ENCODE data around the gene CDADC1. TPM values are rescaled to one million over a fixed set of nuclear protein-coding genes. Genes with fewer than 3 reads are reported as not detected.

CDADC1 gene
- total RNA-seq, 1 donor from 2014 or later: 11.4 TPM

DNA sequence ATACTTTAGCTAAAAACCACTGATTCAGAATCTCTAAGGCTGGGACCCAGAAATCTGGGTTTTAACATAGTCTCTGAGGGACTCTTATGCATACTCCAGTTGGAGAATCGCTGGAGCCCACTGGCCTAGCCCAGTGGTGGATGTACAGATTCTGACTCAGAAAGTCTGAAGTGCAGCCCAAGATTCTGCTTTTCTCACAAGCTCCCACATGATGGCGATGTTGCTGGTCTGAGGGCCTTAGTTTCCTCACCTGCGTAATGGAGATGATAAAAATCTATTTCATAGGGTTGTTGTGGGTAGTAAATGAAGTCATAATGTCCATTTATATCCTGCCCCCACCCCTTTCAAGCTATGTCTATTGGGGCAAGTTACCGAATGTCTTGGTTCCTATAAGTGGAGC, 7.7 kb upstream of the CDADC1 start:
- Histone ChIP-seq H3K4me3 (no peak overlapping the region), H3K27me3 (ENCODE audit: low read depth) (no peaks in the 10 kb centered on the region), H3K27ac (replicated peaks) (no peak overlapping the region), H3K36me3 (no peaks in the 10 kb centered on the region), H3K4me1 (no peaks in the 10 kb centered on the region), H3K9me3 (replicated peaks) (no peaks in the 10 kb centered on the region)
- intact Hi-C loops (cut with micrococcal nuclease): no loop called here
- DNase-seq: no peak
- TF ChIP-seq, protein P1, sequence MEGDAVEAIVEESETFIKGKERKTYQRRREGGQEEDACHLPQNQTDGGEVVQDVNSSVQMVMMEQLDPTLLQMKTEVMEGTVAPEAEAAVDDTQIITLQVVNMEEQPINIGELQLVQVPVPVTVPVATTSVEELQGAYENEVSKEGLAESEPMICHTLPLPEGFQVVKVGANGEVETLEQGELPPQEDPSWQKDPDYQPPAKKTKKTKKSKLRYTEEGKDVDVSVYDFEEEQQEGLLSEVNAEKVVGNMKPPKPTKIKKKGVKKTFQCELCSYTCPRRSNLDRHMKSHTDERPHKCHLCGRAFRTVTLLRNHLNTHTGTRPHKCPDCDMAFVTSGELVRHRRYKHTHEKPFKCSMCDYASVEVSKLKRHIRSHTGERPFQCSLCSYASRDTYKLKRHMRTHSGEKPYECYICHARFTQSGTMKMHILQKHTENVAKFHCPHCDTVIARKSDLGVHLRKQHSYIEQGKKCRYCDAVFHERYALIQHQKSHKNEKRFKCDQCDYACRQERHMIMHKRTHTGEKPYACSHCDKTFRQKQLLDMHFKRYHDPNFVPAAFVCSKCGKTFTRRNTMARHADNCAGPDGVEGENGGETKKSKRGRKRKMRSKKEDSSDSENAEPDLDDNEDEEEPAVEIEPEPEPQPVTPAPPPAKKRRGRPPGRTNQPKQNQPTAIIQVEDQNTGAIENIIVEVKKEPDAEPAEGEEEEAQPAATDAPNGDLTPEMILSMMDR (IDR thresholded peaks at IDR 0.05; ENCODE audit: borderline replicate concordance): peak; percentile 32

DNA sequence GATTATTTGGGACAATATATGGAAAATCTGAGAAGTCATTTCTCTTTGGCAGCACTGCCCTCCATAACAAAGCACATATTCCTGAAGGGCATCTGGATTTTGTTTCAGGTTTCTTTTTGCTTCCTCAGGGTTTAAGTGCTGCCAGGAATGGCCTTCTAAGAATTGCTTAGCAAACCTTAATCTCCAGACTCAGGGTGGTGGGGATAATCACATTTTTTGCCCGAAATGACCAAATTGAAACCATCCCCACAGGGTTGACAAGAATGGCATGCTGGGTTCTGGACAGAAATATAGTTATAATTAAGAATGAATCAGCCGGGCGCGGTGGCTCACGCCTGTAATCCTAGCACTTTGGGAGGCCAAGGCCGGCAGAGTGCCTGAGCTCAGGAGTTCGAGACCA, 6.4 kb upstream of the CDADC1 start:
- Histone ChIP-seq H3K36me3 (no peaks in the 10 kb centered on the region), H3K27ac (replicated peaks) (no peak overlapping the region), H3K9me3 (replicated peaks) (no peaks in the 10 kb centered on the region), H3K4me3 (no peak overlapping the region), H3K27me3 (ENCODE audit: low read depth) (no peaks in the 10 kb centered on the region), H3K4me1 (no peaks in the 10 kb centered on the region)
- intact Hi-C loops (cut with micrococcal nuclease): no loop called here
- DNase-seq: no peak
- TF ChIP-seq, protein P1 (IDR thresholded peaks at IDR 0.05; ENCODE audit: borderline replicate concordance): no peak

DNA sequence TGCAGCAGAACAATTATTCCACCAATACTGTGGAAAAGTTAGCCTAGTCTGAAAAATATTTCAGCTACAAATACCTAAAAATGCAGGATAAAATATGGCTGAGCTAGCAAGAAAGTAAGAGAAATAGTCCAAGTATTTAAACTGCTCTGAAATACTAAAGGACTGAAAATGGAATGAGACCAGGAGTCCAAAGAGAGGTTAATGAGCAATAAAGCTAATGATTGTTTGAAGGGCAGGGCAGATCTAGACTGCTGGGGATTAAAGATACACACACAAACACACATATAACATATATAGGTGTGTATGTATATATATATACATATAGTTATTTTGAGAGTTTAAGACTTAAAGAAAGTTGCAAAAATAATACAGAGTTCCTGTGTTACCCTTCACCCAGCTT, 2.6 kb upstream of the CDADC1 start:
- Histone ChIP-seq H3K36me3 (no peaks in the 10 kb centered on the region), H3K9me3 (replicated peaks) (no peaks in the 10 kb centered on the region), H3K4me3 (no peak overlapping the region), H3K27me3 (ENCODE audit: low read depth) (no peaks in the 10 kb centered on the region), H3K4me1 (peaks cover 30% of the 10 kb centered on the region), H3K27ac (replicated peaks) (no peak overlapping the region)
- no peak for DNase-seq
- TF ChIP-seq, protein P1 (IDR thresholded peaks at IDR 0.05; ENCODE audit: borderline replicate concordance): no peak
- intact Hi-C loops (cut with micrococcal nuclease): no loop called here

DNA sequence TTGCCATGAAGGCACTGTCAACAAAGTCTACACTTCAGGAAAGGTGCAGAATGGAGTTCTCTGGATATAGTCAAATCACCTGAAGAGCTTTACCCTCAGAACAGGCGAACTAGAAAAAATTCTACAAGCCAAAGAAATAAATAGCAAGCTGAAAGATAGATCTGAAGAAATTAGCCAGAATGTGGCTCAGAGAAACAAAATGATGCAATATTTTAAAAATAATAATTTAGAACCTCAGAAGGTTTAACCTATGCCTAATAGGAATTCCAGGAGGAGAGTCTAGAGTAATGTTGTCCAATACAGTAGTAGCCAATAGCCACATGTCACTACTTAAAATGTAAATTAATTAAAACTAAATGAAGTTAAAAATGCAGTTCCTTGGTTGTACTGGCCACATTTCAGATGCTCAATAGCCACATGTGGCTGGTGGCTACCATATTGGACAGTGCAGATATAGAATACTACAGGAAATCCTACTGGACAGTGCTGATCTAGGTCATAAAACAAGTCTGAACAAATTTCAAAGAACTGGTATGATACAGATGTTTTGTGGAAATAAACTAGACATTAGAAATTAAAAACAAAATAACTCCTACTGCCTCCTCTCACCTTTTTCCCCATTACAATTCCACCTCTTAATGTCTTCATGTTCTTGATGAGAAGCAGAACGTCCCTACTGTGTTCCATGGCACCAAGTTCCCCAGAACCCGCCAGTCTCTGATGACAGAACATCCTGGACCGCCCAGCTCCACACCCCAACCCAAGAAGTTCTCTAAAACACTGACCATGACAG, 679 bp upstream of the CDADC1 start:
- Histone ChIP-seq H3K27ac (replicated peaks) (peak overlapping the region; percentile 93), H3K4me3 (peak overlapping the region; percentile 93), H3K27me3 (ENCODE audit: low read depth) (no peaks in the 10 kb centered on the region), H3K36me3 (no peaks in the 10 kb centered on the region), H3K4me1 (peaks cover 30% of the 10 kb centered on the region), H3K9me3 (replicated peaks) (no peaks in the 10 kb centered on the region)
- TF ChIP-seq, protein P1 (IDR thresholded peaks at IDR 0.05; ENCODE audit: borderline replicate concordance): no peak
- no peak for DNase-seq
- intact Hi-C loops (cut with micrococcal nuclease): no loop called here

DNA sequence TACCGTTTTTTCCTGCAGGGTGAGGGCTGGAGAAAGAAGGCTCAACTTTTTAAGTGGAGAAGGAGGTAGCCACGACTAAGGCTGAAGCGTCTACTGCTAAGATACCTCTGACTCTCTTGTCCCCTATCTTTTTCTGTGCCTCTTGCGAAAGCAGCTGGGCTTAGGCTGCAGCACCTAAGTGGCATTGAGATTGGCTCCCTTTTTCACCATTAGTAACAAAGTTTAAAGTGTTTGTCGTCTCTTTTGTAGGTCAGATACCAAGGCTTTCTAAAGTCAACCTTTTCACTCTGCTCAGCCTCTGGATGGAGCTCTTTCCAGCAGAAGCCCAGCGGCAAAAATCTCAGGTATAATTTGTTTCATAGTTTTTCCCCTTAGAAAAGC, 887 bp downstream of the CDADC1 start:
- intact Hi-C loops (cut with micrococcal nuclease): no loop called here
- H3K9me3 ChIP-seq (replicated peaks): no peaks in the 10 kb centered on the region

More for the DNA sequence above, 887 bp downstream of the CDADC1 start:
- Histone ChIP-seq H3K27me3 (ENCODE audit: low read depth) (no peaks in the 10 kb centered on the region), H3K4me3 (peak overlapping the region; percentile 93), H3K4me1 (peaks cover 30% of the 10 kb centered on the region), H3K27ac (replicated peaks) (peak overlapping the region; percentile 93), H3K36me3 (peaks cover under 1% of the 10 kb centered on the region)
- TF ChIP-seq, protein P1 (IDR thresholded peaks at IDR 0.05; ENCODE audit: borderline replicate concordance): no peak
- no peak for DNase-seq
